Heart right ventricle (tissue), 16 donors: ENCODE measurements around the gene KHSRP. TPM values are rescaled to one million over a fixed set of nuclear protein-coding genes. Genes with fewer than 3 reads are reported as not detected.

Source experiments
- ATAC-seq, 8 donors: fragments of 200-7000 bp; cut with Tn5 transposase; one replicate each; pipeline ENCODE4 v1.9.1; 2020; ENCODE audit warnings: mild to moderate bottlenecking in 8 of 8, moderate library complexity in 8 of 8, moderate number of reproducible peaks in 1 of 8
- DNase-seq, 2 donors: peaks; one replicate each; pipeline ENCODE4 v3.0.0-alpha.2; 2020
- H3K27ac ChIP-seq, 10 donors: fragments of 200-600 bp; sonication (generic) in 2 of 10; one replicate each; pipeline versions ENCODE4 v1.5.0 to v1.8.0; 2020 to 2022; ENCODE audit warnings: mild to moderate bottlenecking in 3 of 10
- H3K27me3 ChIP-seq, 7 donors: fragments of 200-600 bp; one replicate each; pipeline ENCODE4 v1.8.0; 2021 to 2022; ENCODE audit warnings: mild to moderate bottlenecking in 2 of 7
- H3K36me3 ChIP-seq, 9 donors: fragments of 200-600 bp; sonication (generic) in 1 of 9; one replicate each; pipeline versions ENCODE4 v1.5.0 to v1.8.0; 2020 to 2022; ENCODE audit warnings: mild to moderate bottlenecking in 2 of 9
- H3K4me1 ChIP-seq, 9 donors: fragments of 200-600 bp; sonication (generic) in 1 of 9; one replicate each; pipeline versions ENCODE4 v1.5.0 to v1.8.0; 2020 to 2022; ENCODE audit warnings: mild to moderate bottlenecking in 4 of 9
- H3K4me3 ChIP-seq, 10 donors: fragments of 200-600 bp; sonication (generic) in 2 of 10; one replicate each; pipeline versions ENCODE4 v1.5.0 to v1.8.0; 2020 to 2022; ENCODE audit warnings: mild to moderate bottlenecking in 7 of 10, moderate library complexity in 2 of 10
- H3K9me3 ChIP-seq, 11 donors: fragments of 200-600 bp in 10 of 11; sonication (generic) in 2 of 11; one replicate each; pipeline versions ENCODE4 v1.5.0 to v1.8.0; 2013 to 2022; ENCODE audit warnings: mild to moderate bottlenecking in 2 of 11, control low read depth in 1 of 11, moderate library complexity in 1 of 11
- CTCF ChIP-seq, 9 donors: fragments of 200-600 bp; sonication (generic) in 2 of 9; IDR thresholded peaks; one replicate each; pipeline versions ENCODE4 v1.5.0 to v1.8.0; 2021 to 2022; ENCODE audit warnings: antibody characterized with exemption in 9 of 9, mild to moderate bottlenecking in 5 of 9, moderate library complexity in 1 of 9
- WGBS, 2 donors: extraction: QIAGEN DNeasy Blood & Tissue Kit; methylation state at CpG; one replicate each; pipeline ENCODE4 v1.1.7; 2013; ENCODE audit warnings: inconsistent platforms in 1 of 2; 5-methylcytosine and 5-hydroxymethylcytosine counted together
- intact Hi-C, 10 donors: fragments of 100-400 bp; cut with DNase I; formaldehyde crosslinking; loops; one replicate each; pipeline versions ENCODE4 v1.11.1 to v1.14.2; 2022
- microRNA-seq, 2 donors: library from miRNA; unstranded; fragments of <30 nt; microRNA quantifications; one replicate each; pipeline ENCODE4 v1.2.0, GENCODE V29; 2021
- polyA plus RNA-seq, 2 donors: library from polyadenylated mRNA; stranded (reverse); fragments of 200-250 nt; gene quantifications; one replicate each; pipeline ENCODE4 v1.2.3, GENCODE V29; 2013
- total RNA-seq, 10 donors: library from RNA; stranded (reverse); fragmentation: NEBNext Ultra II Directional in 3 of 10; extraction: Animal tissue kit (Norgen Biotek cat#: 25700) in 3 of 10; gene quantifications; one replicate each; pipeline versions ENCODE4 v1.2.1 to v1.2.4, GENCODE V29; 2021 to 2023
- donor health status: Arrhythmogenic right ventricular cardiomyopathy.
- donor health status: ischemic (EF 13 %, LVEDD 7.1; RV severe dilation, severe dysfunction).
- donor health status: healthy with polysubstance abuse.
- donor health status: DM: no; HTN: yes; CAD: no.
- donor health status: DM: no; HTN: no; CAD: no.
- donor health status: ischemic (EF 25% LVEDD 6.9; RV normal size, moderate dysfunction).
- donor health status: ischemic (EF 25% LVEDD 5.7; RV mildly dilated, moderate dysfunction).
- donor health status: healthy.
- donor health status: DM: yes; HTN: yes; CAD: no.
- donor health status: Ischemic cardiomyopathy.
- donor health status: ischemic (EF 35%, LVEDD 5.7; RV mildly dilated, moderate dysfunction).
- donor health status: nonischemic (EF 11% LVEDD 7.7; RV severe dilation, severe dysfunction).
- donor health status: DM: yes; HTN: yes; CAD: no.
- donor health status: PGD.
- donor health status: ischemic (EF 29% LVEDD 5.4; RV normal size, mild dysfunction).
- donor health status: nonischemic (EF 23%, LVEDD 6.1; RV moderate dilation, normal function).

The KHSRP gene
- total and polyA plus RNA-seq, 12 donors = 50.9 to 125 (median 86.4) TPM

GRCh38 chr19:6364353-6364752 lies 60.3 kb downstream of the KHSRP start:
- no peak for ATAC-seq
- no peak for TF ChIP-seq CTCF (IDR thresholded peaks at IDR 0.05)
- H3K36me3 ChIP-seq = peaks cover 0 to 67% (median 51%) of the 10 kb centered on the region in 9 donors
- no peak overlapping the region for H3K27ac ChIP-seq
- peaks cover 0 to 14% (median 8%) of the 10 kb centered on the region in 9 donors for H3K4me1 ChIP-seq
- intact Hi-C loops = loop anchor here in 1 of 10 donors (5.0 kb wide), 1 partner anchor 147 kb away; no protein-coding TSS in a partner anchor
- WGBS, 2 donors = 95 to 98% methylated on average over 21 of the region's 21 CpGs
- DNase-seq = no peak
- H3K27me3 ChIP-seq = no peaks in the 10 kb centered on the region
- H3K4me3 ChIP-seq = no peak overlapping the region
- H3K9me3 ChIP-seq = no peaks in the 10 kb centered on the region

Small RNA genes lying within 50 kb of the gene (microRNA-seq; reads per million reads assigned to microRNA genes)
- gene MIR3940 (0.51 to 1.2 reads per million in 2 donors), gene MIR6790 (0 reads per million in 2 donors), gene MIR6885 (0 reads per million in 2 donors)

Other genes starting within 250 kb of the KHSRP start
- 10 to 100 TPM; 27.6 to 48.3 (median 32.4) TPM for gene MLLT1, start 144.8 kb downstream of the KHSRP start, total RNA-seq
- gene MLLT1, start 144.8 kb downstream of the KHSRP start, polyA plus RNA-seq = 10 to 100 TPM; 21.4 to 28.7 TPM
- gene ACER1, start 91.2 kb downstream of the KHSRP start, total RNA-seq = not detected
- gene ACER1, start 91.2 kb downstream of the KHSRP start, polyA plus RNA-seq = not detected
- gene CLPP, start 63.3 kb downstream of the KHSRP start, total RNA-seq = 10 to 100 TPM; 46.0 to 90.0 (median 60.0) TPM
- 100 to 1,000 TPM in 1 of 2 donors, 10 to 100 TPM in 1; 53.2 to 131 TPM for gene CLPP, start 63.3 kb downstream of the KHSRP start, polyA plus RNA-seq
- gene ALKBH7, start 52.0 kb downstream of the KHSRP start, total RNA-seq = 100 to 1,000 TPM; 134 to 221 (median 171) TPM
- gene ALKBH7, start 52.0 kb downstream of the KHSRP start, polyA plus RNA-seq = 100 to 1,000 TPM; 108 to 159 TPM
- 1 to 10 TPM in 1 of 10 donors, under 1 TPM in 9; 0.36 to 1.4 (median 0.61) TPM for gene PSPN, start 48.9 kb downstream of the KHSRP start, total RNA-seq
- gene PSPN, start 48.9 kb downstream of the KHSRP start, polyA plus RNA-seq = under 1 TPM; 0.88 to 0.99 TPM
- 10 to 100 TPM; 26.4 to 36.4 (median 30.8) TPM for gene GTF2F1, start 31.6 kb downstream of the KHSRP start, total RNA-seq
- 10 to 100 TPM; 23.3 to 44.8 TPM for gene GTF2F1, start 31.6 kb downstream of the KHSRP start, polyA plus RNA-seq
- gene SLC25A41, start 9.0 kb upstream of the KHSRP start, total RNA-seq = under 1 TPM in 6 of 10 donors, not detected in 4; 0.17 to 0.48 (median 0.38) TPM
- gene SLC25A41, start 9.0 kb upstream of the KHSRP start, polyA plus RNA-seq = 1 to 10 TPM; 1.4 to 1.7 TPM
- gene SLC25A23, start 35.0 kb upstream of the KHSRP start, total RNA-seq = 100 to 1,000 TPM in 5 of 10 donors, 10 to 100 TPM in 5; 72.2 to 126 (median 95.4) TPM
- 100 to 1,000 TPM in 1 of 2 donors, 10 to 100 TPM in 1; 53.4 to 104 TPM for gene SLC25A23, start 35.0 kb upstream of the KHSRP start, polyA plus RNA-seq
- not detected for gene CRB3, start 39.5 kb upstream of the KHSRP start, total RNA-seq
- gene CRB3, start 39.5 kb upstream of the KHSRP start, polyA plus RNA-seq = under 1 TPM in 1 of 2 donors, not detected in 1; 0.28 TPM
- 1 to 10 TPM in 3 of 10 donors, under 1 TPM in 7; 0.09 to 4.0 (median 0.69) TPM for gene DENND1C, start 57.0 kb upstream of the KHSRP start, total RNA-seq
- 1 to 10 TPM in 1 of 2 donors, under 1 TPM in 1; 0.43 to 1.1 TPM for gene DENND1C, start 57.0 kb upstream of the KHSRP start, polyA plus RNA-seq
- gene TUBB4A, start 77.5 kb upstream of the KHSRP start, total RNA-seq = 1 to 10 TPM in 4 of 10 donors, under 1 TPM in 6; 0.19 to 6.6 (median 0.81) TPM
- 1 to 10 TPM in 1 of 2 donors, under 1 TPM in 1; 0.46 to 2.9 TPM for gene TUBB4A, start 77.5 kb upstream of the KHSRP start, polyA plus RNA-seq
- under 1 TPM in 7 of 10 donors, not detected in 3; 0.13 to 0.88 (median 0.22) TPM for gene TNFSF9, start 106.2 kb upstream of the KHSRP start, total RNA-seq
- gene TNFSF9, start 106.2 kb upstream of the KHSRP start, polyA plus RNA-seq = under 1 TPM; 0.14 to 0.15 TPM
- gene CD70, start 166.3 kb upstream of the KHSRP start, total RNA-seq = under 1 TPM in 1 of 10 donors, not detected in 9; 0.49 TPM
- gene CD70, start 166.3 kb upstream of the KHSRP start, polyA plus RNA-seq = not detected
- gene TNFSF14, start 245.3 kb upstream of the KHSRP start, total RNA-seq = 1 to 10 TPM in 2 of 10 donors, under 1 TPM in 7, not detected in 1; 0.06 to 1.9 (median 0.42) TPM
- under 1 TPM; 0.23 to 0.51 TPM for gene TNFSF14, start 245.3 kb upstream of the KHSRP start, polyA plus RNA-seq